Liver (tissue), 9 donors: Measurements from ENCODE around the gene DACH1. TPM values are rescaled to one million over a fixed set of nuclear protein-coding genes. Genes with fewer than 3 reads are reported as not detected.

Experiments used
- DNase-seq: peaks from one replicate; pipeline ENCODE4 v3.0.0-alpha.2; 2017; ENCODE audit warnings: low spot score
- H3K27ac ChIP-seq, 2 donors: one replicate each; pipeline ENCODE4 v1.7.0; 2013; ENCODE audit warnings: inconsistent platforms in 2 of 2, low read length in 2 of 2, control low read depth in 1 of 2, low read depth in 1 of 2, mild to moderate bottlenecking in 1 of 2
- H3K27me3 ChIP-seq, 4 donors: one replicate each; pipeline versions ENCODE4 v1.6.1 to v1.7.0; 2013; ENCODE audit warnings: low read length in 3 of 4, inconsistent platforms in 1 of 4, mild to moderate bottlenecking in 1 of 4, moderate library complexity in 1 of 4; ENCODE audit not compliant: control insufficient read depth in 4 of 4, insufficient read depth in 4 of 4
- H3K36me3 ChIP-seq, 4 donors: one replicate each; pipeline versions ENCODE4 v1.6.1 to v1.7.0; 2013; ENCODE audit warnings: low read length in 3 of 4, mild to moderate bottlenecking in 3 of 4, low read depth in 1 of 4, moderate library complexity in 1 of 4; ENCODE audit not compliant: control insufficient read depth in 4 of 4, insufficient read depth in 3 of 4
- H3K4me1 ChIP-seq, 4 donors: one replicate each; pipeline versions ENCODE4 v1.6.1 to v1.7.0; 2013; ENCODE audit warnings: low read length in 3 of 4, mild to moderate bottlenecking in 3 of 4, moderate library complexity in 1 of 4; ENCODE audit not compliant: control insufficient read depth in 4 of 4, insufficient read depth in 4 of 4
- H3K4me3 ChIP-seq, 3 donors: one replicate each; pipeline versions ENCODE4 v1.6.1 to v1.7.0; 2013; ENCODE audit warnings: low read length in 3 of 3, control low read depth in 1 of 3, low read depth in 1 of 3, mild to moderate bottlenecking in 1 of 3
- H3K9ac ChIP-seq, 2 donors: one replicate each; pipeline ENCODE4 v1.7.0; 2013; ENCODE audit warnings: low read length in 2 of 2, mild to moderate bottlenecking in 2 of 2, moderate library complexity in 2 of 2, control low read depth in 1 of 2, low read depth in 1 of 2
- H3K9me3 ChIP-seq, 4 donors: one replicate each; pipeline versions ENCODE4 v1.6.1 to v1.7.0; 2013; ENCODE audit warnings: low read length in 3 of 4; ENCODE audit not compliant: control insufficient read depth in 4 of 4
- EGR1 ChIP-seq, 2 donors: IDR thresholded peaks; 2 replicates each; pipeline ENCODE4 v1.6.1; 2016 to 2018; ENCODE audit warnings: antibody characterized with exemption in 2 of 2, low read depth in 2 of 2
- FOXA1 ChIP-seq: IDR thresholded peaks from 2 replicates; pipeline ENCODE4 v1.6.1; 2016; ENCODE audit warnings: antibody characterized with exemption
- FOXA2 ChIP-seq: IDR thresholded peaks from 2 replicates; pipeline ENCODE4 v1.6.1; 2016; ENCODE audit warnings: antibody characterized with exemption
- GABPA ChIP-seq, 2 donors: IDR thresholded peaks in 1 of 2; conservative IDR thresholded peaks in 1 of 2; 2 replicates each; pipeline ENCODE4 v1.6.1; 2016; ENCODE audit warnings: antibody characterized with exemption in 2 of 2, mild to moderate bottlenecking in 1 of 2, moderate library complexity in 1 of 2
- HNF4A ChIP-seq, 2 donors: conservative IDR thresholded peaks; 2 replicates each; pipeline ENCODE4 v1.6.1; 2016; ENCODE audit warnings: antibody characterized with exemption in 2 of 2, mild to moderate bottlenecking in 2 of 2
- JUND ChIP-seq, 2 donors: IDR thresholded peaks; 2 replicates each; pipeline ENCODE4 v1.6.1; 2016; ENCODE audit warnings: antibody characterized with exemption in 2 of 2
- NR2F2 ChIP-seq: IDR thresholded peaks from 2 replicates; pipeline ENCODE4 v1.6.1; 2016; ENCODE audit warnings: antibody characterized with exemption
- RAD21 ChIP-seq, 2 donors: IDR thresholded peaks; 2 replicates each; pipeline ENCODE4 v1.6.1; 2016; ENCODE audit warnings: antibody characterized with exemption in 2 of 2, mild to moderate bottlenecking in 2 of 2
- RXRA ChIP-seq, 2 donors: IDR thresholded peaks; 2 replicates each; pipeline ENCODE4 v1.6.1; 2017 to 2018; ENCODE audit warnings: antibody characterized with exemption in 2 of 2, mild to moderate bottlenecking in 1 of 2
- SP1 ChIP-seq: IDR thresholded peaks from 2 replicates; pipeline ENCODE4 v1.6.1; 2018; ENCODE audit warnings: antibody characterized with exemption, mild to moderate bottlenecking
- TAF1 ChIP-seq: conservative IDR thresholded peaks from 2 replicates; pipeline ENCODE4 v1.6.1; 2016; ENCODE audit warnings: antibody characterized with exemption, mild to moderate bottlenecking
- YY1 ChIP-seq: IDR thresholded peaks from 2 replicates; pipeline ENCODE4 v1.6.1; 2016; ENCODE audit warnings: antibody characterized with exemption, mild to moderate bottlenecking
- WGBS: extraction: QIAGEN DNeasy Blood & Tissue Kit; methylation state at CpG from one replicate; pipeline ENCODE4 v1.1.7; 2013; 5-methylcytosine and 5-hydroxymethylcytosine counted together
- polyA plus RNA-seq, 2 donors: library from polyadenylated mRNA; stranded (reverse) in 1 of 2; unstranded in 1 of 2; fragments of 200-250 nt in 1 of 2; fragments of >200 nt in 1 of 2; fragmentation: Nextera tagmentation in 1 of 2; extraction: Ambion mirVana in 1 of 2; gene quantifications; one replicate each; pipeline versions ENCODE4 v1.2.1 to v1.2.3, GENCODE V29; 2013 to 2015
- total RNA-seq, 2 donors: library from RNA; depleted of rRNA; stranded (reverse); fragments of >200 nt; gene quantifications; one replicate each; pipeline ENCODE4 v1.2.3, GENCODE V29; 2014
- TF ChIP-seq, protein P1 (sequence below): IDR thresholded peaks from 2 replicates; pipeline ENCODE4 v1.6.1; 2016; ENCODE audit warnings: antibody characterized with exemption, mild to moderate bottlenecking
- TF ChIP-seq, protein P2 (sequence below): IDR thresholded peaks from 2 replicates; pipeline ENCODE4 v1.6.1; 2016; ENCODE audit warnings: antibody characterized with exemption
- TF ChIP-seq, protein P3 (sequence below): IDR thresholded peaks from 2 replicates; pipeline ENCODE4 v1.6.1; 2016; ENCODE audit warnings: antibody characterized with exemption
- TF ChIP-seq, protein P4 (sequence below): fragments of 150-350 bp; IDR thresholded peaks from 2 replicates; pipeline ENCODE4 v1.5.1; 2017; ENCODE audit warnings: improper control_type of control experiment, low read depth, low read length; ENCODE audit not compliant: missing input control
- TF ChIP-seq, protein P5 (sequence below): IDR thresholded peaks from 2 replicates; pipeline ENCODE4 v1.6.1; 2016; ENCODE audit warnings: antibody characterized with exemption
- donor health status: healthy.
- donor health status: healthy.
- donor health status: healthy.
- donor health status: healthy.
- donor health status: healthy.

DACH1 gene
- total and polyA plus RNA-seq, 4 donors, result 0.28 to 1.9 (median 0.77) TPM

DNA sequence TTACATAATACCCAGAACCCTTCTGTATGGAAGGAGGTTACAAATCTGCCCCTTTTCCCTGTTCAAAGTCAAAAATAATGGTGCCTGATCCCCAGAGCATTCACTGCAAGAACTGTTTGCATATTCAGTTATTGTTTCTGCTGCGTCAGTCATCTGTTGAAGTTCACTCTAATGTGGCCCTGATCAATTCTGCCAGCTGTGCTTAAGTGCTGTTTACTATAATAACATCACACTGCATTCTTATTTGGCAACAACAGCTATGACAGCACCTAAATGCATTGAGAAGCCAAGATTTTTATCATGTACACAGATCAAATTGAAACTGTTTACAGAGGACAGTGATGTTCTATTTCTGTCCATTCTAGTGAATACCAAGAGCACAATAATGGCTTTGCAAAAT, 115.9 kb downstream of the DACH1 start:
- Histone ChIP-seq H3K27ac (no peak overlapping the region), H3K36me3 (no peaks in the 10 kb centered on the region), H3K4me3 (no peak overlapping the region), H3K27me3 (peaks cover 0 to 3% (median 0%) of the 10 kb centered on the region in 4 donors), H3K9me3 (no peaks in the 10 kb centered on the region), H3K4me1 (no peaks in the 10 kb centered on the region), H3K9ac (no peak overlapping the region)
- WGBS, result 49% methylated on average over 1 of the region's 1 CpG
- no peak for DNase-seq
- TF ChIP-seq HNF4A (conservative IDR thresholded peaks at IDR 0.05) (no peak), GABPA (IDR thresholded peaks at IDR 0.05 in 1 of 2, conservative IDR thresholded peaks at IDR 0.05 in 1 of 2) (no peak), TAF1 (no peak), RXRA (IDR thresholded peaks at IDR 0.05) (no peak), SP1 (no peak), FOXA1 (no peak), FOXA2 (no peak), JUND (IDR thresholded peaks at IDR 0.05) (no peak)

DNA sequence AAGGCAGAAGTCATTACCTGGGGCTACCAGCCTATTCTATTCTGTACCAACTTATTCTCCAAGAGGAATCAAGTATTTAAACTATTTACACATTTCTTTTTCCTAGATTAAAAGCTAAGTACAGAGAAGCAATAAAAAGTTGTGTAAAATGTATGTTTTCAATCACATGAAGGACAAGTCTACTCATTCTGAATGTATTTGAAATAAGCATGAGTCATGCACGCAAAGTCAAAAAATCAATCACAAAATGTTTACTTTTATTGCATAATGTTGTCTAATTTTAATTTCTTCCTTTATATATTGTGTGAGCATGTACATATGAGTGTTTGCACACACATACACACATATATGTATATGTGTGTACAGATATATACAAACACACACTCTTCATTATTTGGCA, 136.7 kb downstream of the DACH1 start:
- H3K4me1 ChIP-seq, result no peaks in the 10 kb centered on the region
- DNase-seq, result no peak
- 86% methylated on average over 1 of the region's 1 CpG for WGBS
- no peak for TF ChIP-seq SP1
- no peak for TF ChIP-seq NR2F2
- TF ChIP-seq, protein P1, sequence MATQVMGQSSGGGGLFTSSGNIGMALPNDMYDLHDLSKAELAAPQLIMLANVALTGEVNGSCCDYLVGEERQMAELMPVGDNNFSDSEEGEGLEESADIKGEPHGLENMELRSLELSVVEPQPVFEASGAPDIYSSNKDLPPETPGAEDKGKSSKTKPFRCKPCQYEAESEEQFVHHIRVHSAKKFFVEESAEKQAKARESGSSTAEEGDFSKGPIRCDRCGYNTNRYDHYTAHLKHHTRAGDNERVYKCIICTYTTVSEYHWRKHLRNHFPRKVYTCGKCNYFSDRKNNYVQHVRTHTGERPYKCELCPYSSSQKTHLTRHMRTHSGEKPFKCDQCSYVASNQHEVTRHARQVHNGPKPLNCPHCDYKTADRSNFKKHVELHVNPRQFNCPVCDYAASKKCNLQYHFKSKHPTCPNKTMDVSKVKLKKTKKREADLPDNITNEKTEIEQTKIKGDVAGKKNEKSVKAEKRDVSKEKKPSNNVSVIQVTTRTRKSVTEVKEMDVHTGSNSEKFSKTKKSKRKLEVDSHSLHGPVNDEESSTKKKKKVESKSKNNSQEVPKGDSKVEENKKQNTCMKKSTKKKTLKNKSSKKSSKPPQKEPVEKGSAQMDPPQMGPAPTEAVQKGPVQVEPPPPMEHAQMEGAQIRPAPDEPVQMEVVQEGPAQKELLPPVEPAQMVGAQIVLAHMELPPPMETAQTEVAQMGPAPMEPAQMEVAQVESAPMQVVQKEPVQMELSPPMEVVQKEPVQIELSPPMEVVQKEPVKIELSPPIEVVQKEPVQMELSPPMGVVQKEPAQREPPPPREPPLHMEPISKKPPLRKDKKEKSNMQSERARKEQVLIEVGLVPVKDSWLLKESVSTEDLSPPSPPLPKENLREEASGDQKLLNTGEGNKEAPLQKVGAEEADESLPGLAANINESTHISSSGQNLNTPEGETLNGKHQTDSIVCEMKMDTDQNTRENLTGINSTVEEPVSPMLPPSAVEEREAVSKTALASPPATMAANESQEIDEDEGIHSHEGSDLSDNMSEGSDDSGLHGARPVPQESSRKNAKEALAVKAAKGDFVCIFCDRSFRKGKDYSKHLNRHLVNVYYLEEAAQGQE, result no peak
- TF ChIP-seq FOXA2, result no peak
- no peaks in the 10 kb centered on the region for H3K9me3 ChIP-seq
- H3K36me3 ChIP-seq, result no peaks in the 10 kb centered on the region
- H3K4me3 ChIP-seq, result no peak overlapping the region
- no peak overlapping the region for H3K27ac ChIP-seq
- H3K27me3 ChIP-seq, result no peaks in the 10 kb centered on the region
- H3K9ac ChIP-seq, result no peak overlapping the region

DNA sequence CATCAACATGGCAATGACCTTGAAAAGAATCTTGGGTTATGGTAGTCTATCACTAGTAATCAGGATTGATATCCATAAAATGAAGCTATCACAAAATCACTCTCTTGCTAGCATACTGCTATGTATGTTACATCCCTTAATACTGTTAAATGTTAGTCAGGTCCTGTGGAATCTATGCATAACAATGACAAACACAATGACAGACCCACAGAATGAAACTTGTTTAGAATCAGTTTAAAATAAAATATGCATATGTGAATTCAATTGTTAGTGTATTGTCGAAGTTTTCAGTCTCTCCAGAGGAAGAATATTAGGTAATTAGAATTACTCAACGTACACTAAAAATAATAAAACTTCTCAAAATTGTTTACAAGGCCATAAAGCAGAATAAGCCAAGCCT, 137.6 kb downstream of the DACH1 start:
- WGBS, result 65% methylated on average over 2 of the region's 2 CpGs
- H3K4me1 ChIP-seq, result no peaks in the 10 kb centered on the region
- H3K27me3 ChIP-seq, result no peaks in the 10 kb centered on the region
- TF ChIP-seq, protein P2, sequence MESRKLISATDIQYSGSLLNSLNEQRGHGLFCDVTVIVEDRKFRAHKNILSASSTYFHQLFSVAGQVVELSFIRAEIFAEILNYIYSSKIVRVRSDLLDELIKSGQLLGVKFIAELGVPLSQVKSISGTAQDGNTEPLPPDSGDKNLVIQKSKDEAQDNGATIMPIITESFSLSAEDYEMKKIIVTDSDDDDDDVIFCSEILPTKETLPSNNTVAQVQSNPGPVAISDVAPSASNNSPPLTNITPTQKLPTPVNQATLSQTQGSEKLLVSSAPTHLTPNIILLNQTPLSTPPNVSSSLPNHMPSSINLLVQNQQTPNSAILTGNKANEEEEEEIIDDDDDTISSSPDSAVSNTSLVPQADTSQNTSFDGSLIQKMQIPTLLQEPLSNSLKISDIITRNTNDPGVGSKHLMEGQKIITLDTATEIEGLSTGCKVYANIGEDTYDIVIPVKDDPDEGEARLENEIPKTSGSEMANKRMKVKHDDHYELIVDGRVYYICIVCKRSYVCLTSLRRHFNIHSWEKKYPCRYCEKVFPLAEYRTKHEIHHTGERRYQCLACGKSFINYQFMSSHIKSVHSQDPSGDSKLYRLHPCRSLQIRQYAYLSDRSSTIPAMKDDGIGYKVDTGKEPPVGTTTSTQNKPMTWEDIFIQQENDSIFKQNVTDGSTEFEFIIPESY, result no peak
- TF ChIP-seq SP1 (no peak), NR2F2 (no peak), TAF1 (no peak), EGR1 (IDR thresholded peaks at IDR 0.05; ENCODE audit: low read depth in 2 of 2) (no peak), RXRA (IDR thresholded peaks at IDR 0.05) (no peak), RAD21 (IDR thresholded peaks at IDR 0.05) (no peak), YY1 (no peak), HNF4A (conservative IDR thresholded peaks at IDR 0.05) (no peak), FOXA2 (no peak), JUND (IDR thresholded peaks at IDR 0.05) (no peak)
- TF ChIP-seq, protein P3, sequence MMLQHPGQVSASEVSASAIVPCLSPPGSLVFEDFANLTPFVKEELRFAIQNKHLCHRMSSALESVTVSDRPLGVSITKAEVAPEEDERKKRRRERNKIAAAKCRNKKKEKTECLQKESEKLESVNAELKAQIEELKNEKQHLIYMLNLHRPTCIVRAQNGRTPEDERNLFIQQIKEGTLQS, result no peak
- TF ChIP-seq, protein P4, sequence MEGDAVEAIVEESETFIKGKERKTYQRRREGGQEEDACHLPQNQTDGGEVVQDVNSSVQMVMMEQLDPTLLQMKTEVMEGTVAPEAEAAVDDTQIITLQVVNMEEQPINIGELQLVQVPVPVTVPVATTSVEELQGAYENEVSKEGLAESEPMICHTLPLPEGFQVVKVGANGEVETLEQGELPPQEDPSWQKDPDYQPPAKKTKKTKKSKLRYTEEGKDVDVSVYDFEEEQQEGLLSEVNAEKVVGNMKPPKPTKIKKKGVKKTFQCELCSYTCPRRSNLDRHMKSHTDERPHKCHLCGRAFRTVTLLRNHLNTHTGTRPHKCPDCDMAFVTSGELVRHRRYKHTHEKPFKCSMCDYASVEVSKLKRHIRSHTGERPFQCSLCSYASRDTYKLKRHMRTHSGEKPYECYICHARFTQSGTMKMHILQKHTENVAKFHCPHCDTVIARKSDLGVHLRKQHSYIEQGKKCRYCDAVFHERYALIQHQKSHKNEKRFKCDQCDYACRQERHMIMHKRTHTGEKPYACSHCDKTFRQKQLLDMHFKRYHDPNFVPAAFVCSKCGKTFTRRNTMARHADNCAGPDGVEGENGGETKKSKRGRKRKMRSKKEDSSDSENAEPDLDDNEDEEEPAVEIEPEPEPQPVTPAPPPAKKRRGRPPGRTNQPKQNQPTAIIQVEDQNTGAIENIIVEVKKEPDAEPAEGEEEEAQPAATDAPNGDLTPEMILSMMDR, result no peak
- TF ChIP-seq, protein P5, sequence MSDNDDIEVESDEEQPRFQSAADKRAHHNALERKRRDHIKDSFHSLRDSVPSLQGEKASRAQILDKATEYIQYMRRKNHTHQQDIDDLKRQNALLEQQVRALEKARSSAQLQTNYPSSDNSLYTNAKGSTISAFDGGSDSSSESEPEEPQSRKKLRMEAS, result no peak
- TF ChIP-seq, protein P1, result no peak

More for the DNA sequence above, 137.6 kb downstream of the DACH1 start:
- no peak overlapping the region for H3K9ac ChIP-seq
- no peaks in the 10 kb centered on the region for H3K36me3 ChIP-seq
- H3K9me3 ChIP-seq, result no peaks in the 10 kb centered on the region
- DNase-seq, result no peak
- H3K4me3 ChIP-seq, result no peak overlapping the region
- H3K27ac ChIP-seq, result no peak overlapping the region
